Neural progenitor cell (in vitro differentiated cells): ENCODE measurements around the gene ZFP57.

Experiments
- CTCF ChIP-seq: fragments of 200-600 bp; sonication (generic); IDR thresholded peaks from 2 replicates; pipeline ENCODE4 v1.5.1; 2017; ENCODE audit warnings: antibody characterized with exemption, mild to moderate bottlenecking
- EZH2 ChIP-seq: fragments of 200-600 bp; sonication (generic); IDR thresholded peaks from 2 replicates; pipeline ENCODE4 v1.6.1; 2017; ENCODE audit warnings: antibody characterized with exemption, mild to moderate bottlenecking, moderate library complexity

DNA sequence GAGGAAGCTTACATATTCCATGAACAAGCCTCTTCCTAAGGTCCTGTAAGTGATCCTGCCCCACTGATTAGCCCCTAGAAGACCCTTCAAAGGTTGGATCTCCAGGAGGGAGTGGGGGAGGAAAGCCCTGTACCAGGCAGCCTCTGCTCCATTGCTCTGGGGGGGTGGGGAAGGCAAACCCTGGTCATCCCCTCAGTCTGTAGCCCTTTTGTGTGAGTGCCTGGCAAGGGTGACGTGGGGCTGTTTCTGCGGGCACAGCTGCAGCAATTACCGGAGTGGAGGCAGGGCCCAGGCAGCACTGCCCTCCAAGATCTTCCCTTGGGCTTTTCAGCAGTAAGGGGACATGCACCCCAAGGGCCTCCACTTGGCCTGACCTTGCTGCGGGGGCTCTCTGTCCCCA lies 24.2 kb downstream of the ZFP57 start, which contains the start of gene MOG:
- TF ChIP-seq CTCF: no peak
- no peak for TF ChIP-seq EZH2
